DMS153 treated with DMSO at 0.1 percent for 48 hours (cell line): ENCODE results near the gene OSCP1.

Source experiments
- DNase-seq: peaks from one replicate; lab custom pipeline; 2025; ENCODE audit not compliant: unreplicated experiment; lab: John Stamatoyannopoulos, UW

Gene OSCP1

DNA sequence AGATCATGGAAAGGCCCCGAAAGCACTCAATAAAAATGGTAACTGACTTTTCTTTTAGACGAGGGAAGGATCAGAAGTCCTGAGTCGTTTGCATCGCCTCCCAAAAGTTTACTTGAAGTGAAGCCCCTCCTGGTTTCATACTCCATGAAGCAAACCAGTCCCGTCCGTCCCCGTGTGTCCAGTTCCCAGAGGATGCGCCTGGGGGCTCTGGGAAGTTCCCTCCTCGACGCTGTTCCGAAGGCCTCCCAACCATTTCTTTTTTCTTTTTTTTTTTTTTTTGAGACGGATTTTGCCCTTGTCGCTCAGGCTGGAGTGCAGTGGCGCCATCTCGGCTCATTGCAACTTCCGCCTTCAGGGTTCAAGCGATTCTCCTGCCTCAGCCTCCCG lies 661 bp upstream of the OSCP1 start:
- DNase-seq: no peak

DNA sequence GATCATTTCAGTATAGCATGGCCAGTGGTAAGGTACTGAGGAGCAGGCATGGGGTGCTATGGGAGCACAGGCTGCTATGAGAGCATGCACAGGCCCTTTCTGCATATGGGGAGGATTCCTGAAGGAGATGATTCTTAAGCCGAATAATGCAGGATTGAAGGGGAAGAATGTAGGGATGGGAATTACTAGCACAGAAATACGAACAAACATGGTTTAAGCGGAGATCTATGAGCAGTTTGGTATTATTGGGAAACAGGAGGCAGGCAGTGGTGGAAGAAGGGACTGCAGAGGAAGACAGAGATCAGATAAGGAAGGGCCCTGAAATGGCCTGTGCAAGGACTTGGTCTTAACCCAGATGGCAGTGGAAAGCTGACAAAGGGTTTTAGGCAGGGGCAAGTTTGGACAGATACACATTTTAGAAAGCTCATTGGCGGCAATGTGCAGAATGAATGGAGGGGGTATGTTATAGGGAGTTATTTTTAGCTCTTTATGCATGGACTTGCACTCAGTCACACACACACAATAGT lies 1.7 kb downstream of the OSCP1 start:
- peak; percentile 37 for DNase-seq

DNA sequence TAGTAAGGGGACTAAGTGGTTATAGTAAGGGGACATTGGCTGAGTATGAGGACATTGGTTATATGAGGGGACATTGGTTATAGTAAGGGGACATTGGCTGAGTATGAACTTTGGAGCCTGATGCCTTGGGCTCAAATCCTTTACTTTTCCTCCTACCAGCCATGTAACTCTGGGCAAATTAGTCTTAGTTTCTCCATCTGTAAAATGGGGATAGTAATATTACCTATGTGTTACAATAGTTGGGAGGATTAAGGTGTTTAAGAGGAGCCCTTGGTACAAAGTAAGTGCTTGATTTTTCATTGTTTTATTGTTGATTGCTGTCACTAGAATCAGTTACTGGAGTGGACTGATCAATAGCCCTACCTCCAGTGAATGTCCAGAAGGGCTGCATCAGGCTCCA lies 2.8 kb downstream of the OSCP1 start:
- no peak for DNase-seq

DNA sequence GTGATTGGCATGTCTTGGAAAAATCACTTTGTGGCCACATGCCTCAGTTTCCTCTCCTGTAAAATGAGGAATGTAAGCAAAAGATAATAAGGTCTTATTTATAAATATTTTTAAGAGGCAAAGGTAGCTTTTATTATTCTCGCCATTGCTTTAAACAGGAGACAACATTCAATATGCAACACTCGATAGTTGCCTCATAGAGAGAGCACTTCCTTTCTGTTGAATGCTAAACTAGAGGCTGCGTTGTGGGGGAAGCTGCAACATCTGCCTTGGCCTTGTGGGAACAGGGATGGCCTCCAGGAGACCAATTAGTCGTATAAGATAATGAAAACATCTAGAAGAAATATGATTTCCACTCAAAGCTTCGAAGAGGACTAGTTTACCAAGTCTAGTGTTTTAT lies 3.5 kb downstream of the OSCP1 start:
- DNase-seq: no peak

DNA sequence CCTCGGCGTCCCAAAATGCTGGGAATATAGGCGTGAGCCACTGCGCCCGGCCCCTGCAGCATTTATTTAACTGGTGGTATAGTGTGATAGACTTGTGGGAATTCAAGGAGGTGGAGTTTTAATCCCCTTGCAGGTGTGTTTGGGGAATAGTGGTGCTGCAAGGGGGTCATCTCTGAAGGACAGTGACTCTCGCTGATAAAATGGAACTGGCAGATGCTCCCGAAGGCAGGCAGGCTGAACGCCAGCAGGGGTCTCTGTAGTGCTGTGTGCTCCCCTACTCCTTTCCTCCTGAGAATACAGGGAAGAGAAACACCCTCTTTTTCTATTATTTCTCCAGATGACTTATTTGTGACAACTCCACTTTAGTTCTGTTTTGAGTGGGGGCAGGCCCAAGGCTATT lies 4.0 kb downstream of the OSCP1 start:
- no peak for DNase-seq

DNA sequence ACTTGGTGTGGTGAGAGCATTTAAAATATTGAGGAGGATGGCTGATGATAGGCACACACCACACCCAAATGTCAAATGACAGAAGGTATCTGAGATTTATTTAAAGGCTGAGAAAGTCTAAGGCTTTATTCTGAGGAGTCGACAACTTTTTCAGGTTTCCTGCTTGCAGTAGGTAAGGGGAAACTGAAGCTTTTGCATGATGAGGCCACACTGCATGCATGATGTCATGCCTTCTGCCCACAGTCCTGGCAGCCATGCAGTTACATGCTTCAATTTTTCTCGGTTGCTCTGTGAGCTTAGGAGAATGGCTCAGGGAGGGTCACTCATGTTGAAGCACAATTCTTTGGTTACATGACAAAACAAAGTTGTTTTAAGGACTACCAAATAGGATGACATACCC lies 7.0 kb downstream of the OSCP1 start:
- no peak for DNase-seq

DNA sequence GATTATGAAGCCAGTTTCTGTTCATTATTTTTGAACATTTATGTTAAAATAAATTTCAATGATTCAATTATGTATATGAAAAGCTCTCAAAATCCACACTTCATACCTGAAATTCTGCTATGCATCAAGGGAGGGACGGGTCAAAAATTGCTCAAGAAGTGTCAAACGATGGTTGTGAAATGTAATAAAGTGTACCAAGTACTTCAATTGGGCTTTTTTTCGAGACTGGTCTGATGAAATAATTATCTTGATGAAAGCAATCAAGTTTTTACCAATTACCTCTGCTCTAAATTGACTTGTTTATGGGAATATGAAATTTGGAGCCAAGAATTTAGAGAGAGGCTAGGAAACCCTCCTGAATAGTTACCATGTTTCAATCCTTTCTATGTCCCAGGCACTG lies 7.9 kb downstream of the OSCP1 start:
- no peak for DNase-seq

DNA sequence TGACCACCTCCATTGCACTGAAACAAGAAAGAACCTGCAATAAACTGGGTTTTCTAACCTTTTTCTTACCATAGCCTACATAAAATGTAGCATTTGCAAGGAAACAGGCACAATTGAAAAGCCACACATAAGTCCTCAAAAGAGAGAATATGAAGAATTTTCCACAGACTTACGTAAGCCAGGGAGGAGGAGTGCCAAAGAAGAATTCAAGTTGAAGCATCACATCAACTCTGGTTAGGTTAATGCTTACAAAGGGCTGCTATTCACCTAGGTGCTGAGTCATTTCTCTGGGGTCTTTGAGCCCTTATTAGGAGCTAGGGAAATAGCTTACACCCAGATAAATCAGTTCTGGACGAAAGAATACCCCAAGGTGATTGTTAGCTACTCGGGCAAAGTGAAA lies 9.6 kb downstream of the OSCP1 start:
- no peak for DNase-seq

DNA sequence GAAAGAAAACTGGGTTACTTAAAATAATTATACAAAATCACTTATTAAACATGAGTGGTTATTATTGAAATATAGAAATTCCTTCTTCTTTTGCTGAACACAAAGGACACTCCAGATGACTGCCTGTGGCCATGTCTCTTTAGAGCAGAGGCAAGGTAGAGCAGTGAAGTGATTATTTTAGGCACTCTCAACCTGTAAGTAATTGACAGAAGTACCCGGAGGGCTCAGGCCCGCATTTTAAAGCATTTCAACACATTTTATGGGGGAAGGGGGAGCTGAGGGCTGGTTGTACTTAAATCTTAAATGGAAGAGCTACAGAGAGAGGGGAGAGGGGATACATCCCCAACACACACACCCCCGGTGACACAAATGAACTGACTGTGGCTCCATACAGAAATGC lies 10.2 kb downstream of the OSCP1 start:
- DNase-seq: no peak

DNA sequence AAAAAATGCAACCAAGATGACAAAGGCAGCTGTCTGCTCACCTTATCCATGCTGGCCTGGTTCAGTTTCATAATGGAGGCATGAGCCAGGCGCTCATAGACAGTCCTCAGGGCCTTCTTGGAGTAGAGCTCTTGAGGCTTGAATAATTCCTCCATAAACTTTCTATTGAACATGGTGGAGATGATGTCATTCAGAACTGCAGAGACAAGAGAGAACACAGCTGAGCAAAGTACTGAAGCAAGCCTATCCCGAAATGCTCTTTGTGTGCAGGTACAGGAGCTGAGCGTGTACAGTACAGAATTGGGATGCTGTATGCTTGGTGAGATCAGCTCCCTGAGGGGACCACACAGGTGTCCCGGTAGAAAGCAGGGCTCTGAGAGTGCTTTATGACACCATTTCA lies 11.5 kb downstream of the OSCP1 start:
- DNase-seq: no peak

DNA sequence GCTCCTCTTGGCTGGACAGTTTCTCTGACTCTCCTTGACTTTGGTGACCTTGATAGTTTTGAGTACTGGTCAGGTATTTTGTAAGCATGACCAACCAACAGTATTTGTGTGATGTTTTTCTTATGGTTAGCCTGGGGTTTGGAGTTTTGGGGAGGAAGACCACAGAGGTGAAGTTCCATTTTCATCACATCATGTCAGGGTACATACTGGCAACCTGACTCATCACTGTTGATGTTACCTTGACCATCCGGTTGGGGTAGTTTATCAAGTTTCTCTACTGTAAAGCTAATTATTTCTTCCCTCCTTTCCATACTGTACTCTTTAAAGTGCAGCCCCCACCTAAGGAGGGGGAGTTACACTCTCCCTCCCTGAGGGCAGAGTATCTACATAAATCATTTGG lies 13.4 kb downstream of the OSCP1 start:
- DNase-seq: no peak

DNA sequence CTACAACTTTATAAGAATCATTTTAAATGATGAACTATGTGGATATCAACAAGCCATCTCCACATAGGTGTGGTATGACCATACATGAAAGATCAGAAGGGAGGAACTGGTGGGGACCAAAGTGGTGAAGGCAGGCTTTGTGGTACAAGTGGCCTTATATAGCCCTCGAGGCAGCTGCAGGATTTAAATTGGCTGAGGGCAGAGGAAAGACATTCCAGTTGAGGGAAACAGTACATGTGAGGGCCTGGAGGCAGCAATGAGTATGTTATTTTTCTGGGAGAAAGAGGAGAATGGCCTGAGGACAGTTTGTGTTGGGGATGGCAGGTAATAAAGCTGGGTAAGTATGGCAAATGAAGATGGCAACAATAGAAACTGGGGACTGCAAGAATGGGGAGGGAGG lies 17.1 kb downstream of the OSCP1 start:
- no peak for DNase-seq

DNA sequence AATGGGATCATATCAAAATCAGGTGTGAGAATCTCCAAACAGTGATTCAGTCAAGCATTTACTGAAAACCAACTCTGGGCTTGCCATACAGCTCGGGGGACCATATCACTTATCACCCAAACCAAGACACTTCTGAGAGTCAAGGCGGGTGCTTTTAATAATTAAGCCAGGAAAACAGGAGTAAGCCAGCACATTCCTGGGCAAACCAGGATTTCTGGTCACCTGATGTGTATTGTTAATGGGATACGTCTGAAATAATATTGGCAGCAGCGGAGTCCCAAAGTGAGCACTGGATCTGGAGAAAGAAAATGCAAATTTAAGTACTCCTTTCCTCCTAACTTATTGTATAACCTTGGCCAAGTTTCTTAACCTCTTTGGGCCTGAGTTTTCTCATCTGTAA lies 17.6 kb downstream of the OSCP1 start:
- DNase-seq: no peak

DNA sequence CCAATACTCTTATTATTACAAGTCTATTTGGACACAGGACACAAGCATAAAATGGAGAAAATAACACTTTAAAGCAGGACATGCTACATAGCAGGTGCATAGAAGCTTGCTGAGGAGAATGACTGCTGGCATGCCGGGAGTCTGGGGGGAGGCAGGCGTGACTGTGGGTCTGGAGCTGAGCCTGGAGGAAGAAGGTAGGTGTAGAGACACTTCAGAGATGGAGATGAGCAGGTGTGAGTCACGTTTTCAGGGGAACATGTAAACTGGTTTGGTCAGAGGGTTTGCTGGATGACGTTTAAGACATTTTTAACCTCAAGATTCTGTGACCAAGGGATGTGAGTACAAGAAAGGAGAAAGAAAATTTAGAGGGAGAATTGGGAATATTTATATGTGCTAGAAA lies 24.5 kb downstream of the OSCP1 start:
- DNase-seq: no peak

DNA sequence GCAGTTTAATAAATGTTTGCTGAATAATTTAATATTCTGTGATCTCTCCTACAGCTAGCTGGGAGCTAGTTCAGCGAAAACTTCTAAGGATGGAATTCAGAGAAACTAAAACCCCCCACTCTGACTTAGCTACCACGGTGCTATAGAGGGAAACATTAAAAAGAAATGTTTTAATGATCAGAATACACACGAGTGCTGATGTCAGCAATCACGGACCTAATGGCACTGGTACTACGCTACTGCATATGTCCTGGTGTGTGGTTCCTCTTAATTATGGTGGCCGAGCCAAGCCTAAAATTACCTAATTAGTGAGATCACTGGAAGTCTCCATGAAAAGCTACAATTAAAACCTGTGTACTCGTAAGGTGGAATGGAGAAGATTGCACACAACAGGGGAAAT lies 28.6 kb downstream of the OSCP1 start:
- no peak for DNase-seq

DNA sequence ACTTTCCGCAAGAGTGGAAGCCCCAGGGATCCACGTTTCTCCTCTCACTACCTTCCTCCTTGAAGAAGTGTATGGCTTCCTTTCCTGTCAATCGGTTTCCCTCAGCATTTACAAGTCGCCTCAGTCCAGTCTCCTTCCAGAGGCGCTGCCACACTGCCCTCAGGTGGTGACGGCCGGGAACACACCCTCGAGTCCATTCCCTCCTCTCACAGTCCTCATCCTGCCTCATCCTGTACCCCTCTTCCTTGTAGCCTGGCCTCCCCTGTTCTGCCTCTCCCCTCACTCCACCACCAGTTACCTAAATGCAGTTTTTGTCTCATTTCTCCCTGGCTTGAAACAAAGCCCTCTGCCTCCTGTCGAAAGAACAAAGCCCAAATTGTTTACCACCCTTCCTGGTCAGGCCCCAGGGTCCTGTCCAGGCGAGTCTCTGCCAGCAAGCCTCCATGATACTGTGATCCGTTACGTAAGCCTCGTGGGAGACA lies 29.4 kb downstream of the OSCP1 start:
- DNase-seq: peak; percentile 88

DNA sequence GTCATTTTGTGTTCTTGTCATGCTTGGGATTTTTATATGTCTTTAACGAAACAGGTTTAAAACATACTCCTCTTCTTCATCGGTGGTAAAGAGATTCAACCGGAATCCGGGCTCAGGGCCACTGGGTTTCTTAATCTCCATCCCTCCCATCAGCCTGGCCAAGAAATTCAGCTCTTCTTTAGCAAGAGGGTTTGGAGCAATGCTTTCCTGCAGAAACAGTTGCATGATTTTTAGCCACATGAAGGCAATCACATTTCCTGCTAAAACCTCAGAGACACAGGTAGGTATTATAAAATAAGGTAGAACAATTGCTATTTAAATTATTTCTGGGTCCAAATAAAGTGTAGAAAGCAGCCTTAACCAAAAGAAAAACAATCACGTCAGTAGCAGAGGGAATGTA lies 29.8 kb downstream of the OSCP1 start:
- DNase-seq: no peak

DNA sequence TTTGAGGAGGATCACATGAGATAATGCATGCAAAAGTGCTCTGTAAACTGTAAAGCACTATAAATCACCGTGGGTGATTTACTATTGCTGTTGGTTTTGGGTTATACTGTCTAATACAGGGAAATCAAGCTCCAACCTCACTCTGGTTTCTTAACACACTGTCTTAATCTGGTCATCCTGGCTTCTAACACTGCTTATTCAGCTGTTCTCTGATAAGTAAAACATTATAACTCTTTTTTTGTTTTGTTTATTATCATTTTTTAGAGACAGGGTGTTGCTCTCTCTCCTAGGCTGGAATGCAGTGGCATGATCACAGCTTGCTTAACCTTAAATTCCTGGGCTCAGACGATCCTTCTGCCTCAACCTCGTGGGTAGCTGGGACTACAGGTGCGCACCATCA lies 30.7 kb downstream of the OSCP1 start:
- DNase-seq: no peak

DNA sequence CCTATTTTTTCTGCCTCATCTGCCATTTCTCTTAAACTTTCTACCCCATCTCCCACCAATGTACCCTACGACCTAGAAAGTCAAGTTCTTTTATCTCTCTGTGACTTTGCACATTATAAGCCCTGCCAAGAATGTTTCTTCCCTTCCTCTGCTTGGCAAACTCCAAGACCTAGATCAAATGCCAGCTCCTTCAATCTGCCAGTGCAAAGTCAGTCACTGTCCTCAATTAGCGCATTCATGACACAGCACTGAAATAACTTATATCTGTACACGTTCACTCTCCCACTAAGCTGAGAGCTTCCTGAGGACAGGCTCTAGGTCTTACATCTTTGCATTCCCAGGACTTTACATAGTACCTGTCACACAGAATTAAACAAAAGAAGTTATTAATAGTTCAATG lies 31.1 kb downstream of the OSCP1 start:
- DNase-seq: no peak

DNA sequence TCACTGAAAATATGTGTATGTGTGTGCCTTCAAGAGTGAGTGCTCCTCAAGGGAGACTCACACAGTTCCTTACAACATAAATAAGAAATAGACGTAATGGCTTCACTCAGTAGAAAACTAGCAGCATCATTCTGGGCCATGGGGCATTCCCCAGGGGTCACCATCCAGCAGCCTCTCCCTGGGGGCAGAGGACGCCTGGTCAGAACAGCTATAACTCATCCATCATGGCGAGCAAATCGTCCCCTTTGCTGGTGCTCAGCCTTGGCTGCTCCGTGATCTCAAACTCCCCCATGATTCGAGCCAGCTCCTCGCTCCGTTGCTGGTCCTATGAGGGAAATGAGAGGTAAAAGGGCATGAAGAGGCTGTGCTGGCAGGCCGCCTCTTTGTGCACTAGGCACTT lies 32.3 kb downstream of the OSCP1 start:
- DNase-seq: no peak

DNA sequence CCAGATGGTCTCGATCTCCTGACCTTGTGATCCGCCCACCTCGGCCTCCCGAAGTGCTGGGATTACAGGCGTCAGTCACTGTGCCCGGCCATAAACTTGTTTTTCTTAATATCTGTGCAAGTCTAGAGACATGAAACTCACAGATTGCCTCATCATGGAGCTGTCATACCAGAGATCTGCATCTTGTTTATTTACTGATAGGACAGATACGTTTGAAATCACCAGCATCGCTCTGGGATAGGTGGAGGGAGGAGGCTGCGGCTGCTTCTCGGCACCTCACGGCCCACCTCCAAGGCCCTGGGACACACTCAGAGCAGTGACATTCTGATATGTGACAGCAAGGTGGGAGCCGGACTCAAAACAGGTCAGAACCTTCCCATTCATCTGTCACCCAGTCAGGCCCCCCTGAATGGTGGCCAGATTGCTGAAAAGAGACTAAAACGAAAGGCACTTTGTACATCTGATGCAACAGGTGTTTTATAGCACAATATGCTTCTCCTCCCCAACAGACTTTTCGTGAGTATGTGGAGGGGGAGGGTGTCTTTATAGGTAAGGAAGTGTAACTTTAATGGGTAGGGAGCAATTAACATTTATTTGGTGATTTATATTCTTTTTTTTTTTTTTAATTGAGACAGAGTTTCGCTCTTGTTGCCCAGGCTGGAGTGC lies 34.5 kb downstream of the OSCP1 start:
- no peak for DNase-seq

DNA sequence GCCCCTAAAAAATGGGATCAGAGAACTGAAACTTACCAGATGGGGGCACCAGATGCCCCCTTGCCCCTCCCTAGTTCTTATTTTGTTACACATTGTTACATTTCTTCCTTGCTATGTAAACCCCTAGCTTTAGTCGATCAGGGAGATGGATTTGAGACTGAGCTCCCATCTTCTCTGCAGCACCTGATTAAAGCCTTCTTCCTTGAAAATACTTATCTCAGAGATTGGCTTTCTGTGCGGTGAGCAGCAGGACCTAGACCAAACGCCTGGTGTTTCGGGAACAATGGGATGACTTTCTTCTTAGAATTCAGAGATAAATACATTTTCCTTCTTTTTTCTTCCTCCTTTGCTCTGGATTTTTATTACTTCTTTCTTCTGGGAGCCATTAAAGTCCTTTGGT lies 35.9 kb downstream of the OSCP1 start:
- DNase-seq: no peak
